A549 (cell line): ENCODE data around the gene PCNX2.

ENCODE experiments used
- BHLHE40 ChIP-seq: IDR thresholded peaks from 2 replicates; pipeline ENCODE4 v1.6.1; 2012; ENCODE audit warnings: low read depth, low read length, inconsistent platforms
- ZSCAN20 ChIP-seq: fragments of 250-450 bp; sonication (Bioruptor Pico); IDR thresholded peaks from 2 replicates; pipeline ENCODE4 v1.8.0; 2022; ENCODE audit warnings: mild to moderate bottlenecking, moderate library complexity
- TF ChIP-seq, protein P1 (sequence below): fragments of >200 bp; sonication (Bioruptor Twin); formaldehyde crosslinking; IDR thresholded peaks from 3 replicates; pipeline ENCODE4 v1.5.1; 2016

DNA sequence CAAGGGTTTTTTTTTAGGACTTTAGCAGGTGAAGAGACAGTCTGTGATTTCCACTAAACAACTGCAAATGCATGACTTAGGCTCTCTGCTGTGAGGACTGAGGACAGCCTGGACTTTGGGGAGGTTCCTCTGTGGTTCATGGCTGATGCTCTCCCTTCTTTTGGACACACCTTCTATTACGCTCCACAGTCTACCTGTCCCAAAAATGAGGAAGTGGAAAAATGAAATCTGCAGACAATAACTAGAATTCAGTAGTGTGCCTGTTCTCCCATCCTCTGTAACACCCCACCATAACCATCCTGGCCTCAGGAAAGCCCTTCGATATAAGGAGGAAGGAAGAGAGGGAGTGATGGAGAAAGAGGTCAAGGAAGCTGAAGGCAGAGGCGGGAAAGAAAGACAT is 276.4 kb downstream of the PCNX2 start:
- TF ChIP-seq, protein P1, sequence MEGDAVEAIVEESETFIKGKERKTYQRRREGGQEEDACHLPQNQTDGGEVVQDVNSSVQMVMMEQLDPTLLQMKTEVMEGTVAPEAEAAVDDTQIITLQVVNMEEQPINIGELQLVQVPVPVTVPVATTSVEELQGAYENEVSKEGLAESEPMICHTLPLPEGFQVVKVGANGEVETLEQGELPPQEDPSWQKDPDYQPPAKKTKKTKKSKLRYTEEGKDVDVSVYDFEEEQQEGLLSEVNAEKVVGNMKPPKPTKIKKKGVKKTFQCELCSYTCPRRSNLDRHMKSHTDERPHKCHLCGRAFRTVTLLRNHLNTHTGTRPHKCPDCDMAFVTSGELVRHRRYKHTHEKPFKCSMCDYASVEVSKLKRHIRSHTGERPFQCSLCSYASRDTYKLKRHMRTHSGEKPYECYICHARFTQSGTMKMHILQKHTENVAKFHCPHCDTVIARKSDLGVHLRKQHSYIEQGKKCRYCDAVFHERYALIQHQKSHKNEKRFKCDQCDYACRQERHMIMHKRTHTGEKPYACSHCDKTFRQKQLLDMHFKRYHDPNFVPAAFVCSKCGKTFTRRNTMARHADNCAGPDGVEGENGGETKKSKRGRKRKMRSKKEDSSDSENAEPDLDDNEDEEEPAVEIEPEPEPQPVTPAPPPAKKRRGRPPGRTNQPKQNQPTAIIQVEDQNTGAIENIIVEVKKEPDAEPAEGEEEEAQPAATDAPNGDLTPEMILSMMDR, result no peak
- TF ChIP-seq BHLHE40, result no peak
- TF ChIP-seq ZSCAN20, result no peak
